ENCODE data around the gene MMP27. TPM values are rescaled to one million over a fixed set of nuclear protein-coding genes. Genes with fewer than 3 reads are reported as not detected.

The MMP27 gene
- polyA plus RNA-seq, 2 donors, result 0.04 to 0.07 TPM

GRCh38 chr11:102666331-102666957 is 39.1 kb downstream of the MMP27 start:
- Histone ChIP-seq H3K27ac (ENCODE audit: low read depth in 2 of 2, low read length in 1 of 2) (no peak overlapping the region), H3K4me3 (ENCODE audit: low read depth in 1 of 2, low read length in 2 of 2) (no peak overlapping the region), H3K36me3 (ENCODE audit: control insufficient read depth in 2 of 2, insufficient read depth in 2 of 2, low read length in 1 of 2) (no peaks in the 10 kb centered on the region), H3K4me1 (ENCODE audit: control insufficient read depth in 2 of 2, insufficient read depth in 2 of 2, low read length in 1 of 2) (no peaks in the 10 kb centered on the region), H3K27me3 (ENCODE audit: control insufficient read depth in 1 of 2, insufficient read depth in 2 of 2, low read length in 2 of 2) (no peaks in the 10 kb centered on the region), H3K9me3 (ENCODE audit: control insufficient read depth in 2 of 2, insufficient read depth in 1 of 2, low read depth in 1 of 2, low read length in 1 of 2) (no peaks in the 10 kb centered on the region)
- 6 to 9% methylated on average over 4 of the region's 4 CpGs for WGBS, 2 donors

DNA sequence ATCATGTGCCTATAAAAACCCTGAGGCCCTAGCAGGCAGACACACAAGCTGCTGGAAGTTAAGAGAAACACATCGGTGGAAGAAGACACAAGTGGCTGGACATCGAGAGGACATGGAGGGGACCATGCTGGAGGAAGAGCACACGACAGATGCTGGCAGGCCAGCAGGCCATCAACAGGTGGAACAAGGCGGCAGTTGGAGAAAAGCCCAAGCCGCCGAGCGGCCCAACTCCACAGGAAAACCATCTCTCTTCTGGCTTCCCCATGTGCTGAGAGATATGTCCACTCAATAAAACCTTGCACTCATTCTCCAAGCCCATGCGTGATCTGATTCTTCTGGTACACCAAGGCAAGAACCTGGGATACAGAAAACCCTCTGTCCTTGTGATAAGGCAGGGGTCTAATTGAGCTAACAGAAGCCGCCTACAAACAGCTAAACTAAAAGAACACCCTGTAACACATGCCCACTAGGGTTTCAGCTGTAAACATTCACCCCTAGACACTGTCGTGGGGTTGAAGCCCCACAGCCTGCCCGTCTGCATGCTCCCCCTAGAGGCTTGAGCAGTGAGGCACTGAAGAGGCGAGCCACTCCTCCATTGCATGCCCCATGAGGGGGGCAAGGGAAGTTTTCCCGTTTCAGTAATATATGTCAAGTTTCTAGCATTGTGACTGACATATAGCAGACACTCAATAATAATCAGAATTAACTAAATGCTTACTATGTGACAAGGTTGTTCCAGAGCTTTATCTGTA is 41.4 kb downstream of the MMP27 start:
- Histone ChIP-seq H3K4me1 (ENCODE audit: control insufficient read depth in 2 of 2, insufficient read depth in 2 of 2, low read length in 1 of 2) (no peaks in the 10 kb centered on the region), H3K27ac (ENCODE audit: low read depth in 2 of 2, low read length in 1 of 2) (no peak overlapping the region), H3K4me3 (ENCODE audit: low read depth in 1 of 2, low read length in 2 of 2) (no peak overlapping the region), H3K36me3 (ENCODE audit: control insufficient read depth in 2 of 2, insufficient read depth in 2 of 2, low read length in 1 of 2) (no peaks in the 10 kb centered on the region), H3K9me3 (ENCODE audit: control insufficient read depth in 2 of 2, insufficient read depth in 1 of 2, low read depth in 1 of 2, low read length in 1 of 2) (no peaks in the 10 kb centered on the region), H3K27me3 (ENCODE audit: control insufficient read depth in 1 of 2, insufficient read depth in 2 of 2, low read length in 2 of 2) (no peaks in the 10 kb centered on the region)
- WGBS, 2 donors, result 77 to 85% methylated on average over 13 of the region's 13 CpGs

- H3K4me3 ChIP-seq (ENCODE audit: low read depth in 1 of 2, low read length in 2 of 2), result no peak overlapping the region
- no peaks in the 10 kb centered on the region for H3K36me3 ChIP-seq (ENCODE audit: control insufficient read depth in 2 of 2, insufficient read depth in 2 of 2, low read length in 1 of 2)
- no peaks in the 10 kb centered on the region for H3K4me1 ChIP-seq (ENCODE audit: control insufficient read depth in 2 of 2, insufficient read depth in 2 of 2, low read length in 1 of 2)
- no peaks in the 10 kb centered on the region for H3K9me3 ChIP-seq (ENCODE audit: control insufficient read depth in 2 of 2, insufficient read depth in 1 of 2, low read depth in 1 of 2, low read length in 1 of 2)
- no peaks in the 10 kb centered on the region for H3K27me3 ChIP-seq (ENCODE audit: control insufficient read depth in 1 of 2, insufficient read depth in 2 of 2, low read length in 2 of 2)
- no peak overlapping the region for H3K27ac ChIP-seq (ENCODE audit: low read depth in 2 of 2, low read length in 1 of 2)
Observed at GRCh38 chr11:102662607-102663006, 43.0 kb downstream of the MMP27 start.

DNA sequence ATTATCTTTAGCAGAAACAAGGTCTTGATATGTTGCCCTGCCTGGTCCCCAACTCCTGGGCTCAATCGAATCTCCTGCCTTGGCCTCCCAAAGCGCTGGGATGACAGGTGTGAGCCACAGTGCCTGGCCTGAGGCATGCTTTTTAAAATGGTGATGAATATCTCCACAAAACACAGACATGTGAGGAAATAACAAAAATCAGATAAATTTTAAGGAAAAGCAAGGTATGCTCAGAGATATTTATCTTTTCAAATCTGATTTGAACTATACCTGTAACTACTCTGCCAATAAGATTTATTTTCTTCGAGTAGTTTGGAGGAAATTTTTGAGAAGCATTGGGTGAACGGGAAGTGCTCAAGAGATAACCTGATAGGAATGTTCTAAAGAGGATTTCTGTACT is 44.5 kb downstream of the MMP27 start:
- Histone ChIP-seq H3K27ac (ENCODE audit: low read depth in 2 of 2, low read length in 1 of 2) (no peak overlapping the region), H3K27me3 (ENCODE audit: control insufficient read depth in 1 of 2, insufficient read depth in 2 of 2, low read length in 2 of 2) (no peaks in the 10 kb centered on the region), H3K36me3 (ENCODE audit: control insufficient read depth in 2 of 2, insufficient read depth in 2 of 2, low read length in 1 of 2) (no peaks in the 10 kb centered on the region), H3K4me3 (ENCODE audit: low read depth in 1 of 2, low read length in 2 of 2) (no peak overlapping the region), H3K4me1 (ENCODE audit: control insufficient read depth in 2 of 2, insufficient read depth in 2 of 2, low read length in 1 of 2) (no peaks in the 10 kb centered on the region), H3K9me3 (ENCODE audit: control insufficient read depth in 2 of 2, insufficient read depth in 1 of 2, low read depth in 1 of 2, low read length in 1 of 2) (no peaks in the 10 kb centered on the region)
- WGBS, 2 donors, result 87 to 90% methylated on average over 4 of the region's 4 CpGs

- 70 to 76% methylated on average over 1 of the region's 1 CpG for WGBS, 2 donors
- Histone ChIP-seq H3K27ac (ENCODE audit: low read depth in 2 of 2, low read length in 1 of 2) (no peak overlapping the region), H3K27me3 (ENCODE audit: control insufficient read depth in 1 of 2, insufficient read depth in 2 of 2, low read length in 2 of 2) (peaks cover 0 to 3% of the 10 kb centered on the region in 2 donors), H3K9me3 (ENCODE audit: control insufficient read depth in 2 of 2, insufficient read depth in 1 of 2, low read depth in 1 of 2, low read length in 1 of 2) (peaks cover 0 to 6% of the 10 kb centered on the region in 2 donors), H3K4me3 (ENCODE audit: low read depth in 1 of 2, low read length in 2 of 2) (no peak overlapping the region), H3K36me3 (ENCODE audit: control insufficient read depth in 2 of 2, insufficient read depth in 2 of 2, low read length in 1 of 2) (no peaks in the 10 kb centered on the region), H3K4me1 (ENCODE audit: control insufficient read depth in 2 of 2, insufficient read depth in 2 of 2, low read length in 1 of 2) (no peaks in the 10 kb centered on the region)
Observed at GRCh38 chr11:102656528-102656927, 49.0 kb downstream of the MMP27 start.

DNA sequence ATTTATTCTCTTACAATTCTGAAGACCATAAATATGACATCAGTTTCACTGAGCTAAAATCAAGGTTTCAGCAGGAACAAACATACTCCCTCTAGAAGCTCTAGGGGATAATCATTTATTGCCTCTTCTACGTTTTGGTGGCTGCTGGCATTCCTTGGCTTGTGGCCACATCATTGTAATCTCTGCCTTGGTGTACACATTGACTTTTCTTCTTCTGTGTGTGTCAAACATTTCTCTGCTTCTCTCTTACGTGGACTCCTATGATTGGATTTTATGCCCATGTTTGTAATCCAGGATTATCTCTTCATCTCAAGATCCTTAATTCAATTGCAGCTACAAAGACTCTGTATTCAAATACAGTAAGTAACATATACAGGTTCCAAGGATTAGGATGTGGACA is 50.0 kb downstream of the MMP27 start:
- no peaks in the 10 kb centered on the region for H3K4me1 ChIP-seq (ENCODE audit: control insufficient read depth in 2 of 2, insufficient read depth in 2 of 2, low read length in 1 of 2)
- no peak overlapping the region for H3K4me3 ChIP-seq (ENCODE audit: low read depth in 1 of 2, low read length in 2 of 2)
- H3K9me3 ChIP-seq (ENCODE audit: control insufficient read depth in 2 of 2, insufficient read depth in 1 of 2, low read depth in 1 of 2, low read length in 1 of 2), result peaks cover 0 to 6% of the 10 kb centered on the region in 2 donors
- 58 to 70% methylated on average over 2 of the region's 2 CpGs for WGBS, 2 donors
- H3K27me3 ChIP-seq (ENCODE audit: control insufficient read depth in 1 of 2, insufficient read depth in 2 of 2, low read length in 2 of 2), result peaks cover 0 to 3% of the 10 kb centered on the region in 2 donors
- no peaks in the 10 kb centered on the region for H3K36me3 ChIP-seq (ENCODE audit: control insufficient read depth in 2 of 2, insufficient read depth in 2 of 2, low read length in 1 of 2)
- no peak overlapping the region for H3K27ac ChIP-seq (ENCODE audit: low read depth in 2 of 2, low read length in 1 of 2)

- 94 to 95% methylated on average over 1 of the region's 1 CpG for WGBS, 2 donors
- Histone ChIP-seq H3K36me3 (ENCODE audit: control insufficient read depth in 2 of 2, insufficient read depth in 2 of 2, low read length in 1 of 2) (no peaks in the 10 kb centered on the region), H3K4me3 (ENCODE audit: low read depth in 1 of 2, low read length in 2 of 2) (no peak overlapping the region), H3K9me3 (ENCODE audit: control insufficient read depth in 2 of 2, insufficient read depth in 1 of 2, low read depth in 1 of 2, low read length in 1 of 2) (peaks cover 0 to 6% of the 10 kb centered on the region in 2 donors), H3K27ac (ENCODE audit: low read depth in 2 of 2, low read length in 1 of 2) (no peak overlapping the region), H3K4me1 (ENCODE audit: control insufficient read depth in 2 of 2, insufficient read depth in 2 of 2, low read length in 1 of 2) (no peaks in the 10 kb centered on the region), H3K27me3 (ENCODE audit: control insufficient read depth in 1 of 2, insufficient read depth in 2 of 2, low read length in 2 of 2) (peaks cover 0 to 3% of the 10 kb centered on the region in 2 donors)
Observed at GRCh38 chr11:102654761-102655160, 50.8 kb downstream of the MMP27 start.

DNA sequence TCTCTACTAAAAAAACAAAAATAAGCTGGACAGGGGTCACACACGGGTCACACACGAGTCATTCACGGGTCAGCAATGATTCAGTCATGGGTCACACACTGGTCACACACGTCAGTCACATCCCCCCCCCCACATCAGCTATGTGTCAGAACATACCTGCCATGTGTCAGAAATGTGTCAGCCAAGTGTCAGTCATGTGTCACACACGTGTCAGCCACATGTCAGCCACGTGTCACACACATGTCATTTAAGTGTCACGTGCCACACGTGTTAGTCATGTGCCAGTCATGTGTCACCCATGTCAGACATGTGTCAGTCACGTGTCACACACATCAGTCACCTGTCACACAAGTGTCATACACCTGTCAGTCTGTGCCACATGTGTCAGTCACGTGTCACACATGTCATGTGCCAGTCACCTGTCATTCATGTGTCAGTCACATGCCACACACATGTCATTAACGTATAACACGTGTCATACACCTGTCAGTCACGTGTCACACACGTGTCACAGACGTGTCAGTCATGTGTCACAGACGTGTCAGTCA is 51.8 kb downstream of the MMP27 start:
- H3K9me3 ChIP-seq (ENCODE audit: control insufficient read depth in 2 of 2, insufficient read depth in 1 of 2, low read depth in 1 of 2, low read length in 1 of 2), result peaks cover 0 to 6% of the 10 kb centered on the region in 2 donors
- H3K27ac ChIP-seq (ENCODE audit: low read depth in 2 of 2, low read length in 1 of 2), result no peak overlapping the region
- no peaks in the 10 kb centered on the region for H3K4me1 ChIP-seq (ENCODE audit: control insufficient read depth in 2 of 2, insufficient read depth in 2 of 2, low read length in 1 of 2)
- no peaks in the 10 kb centered on the region for H3K36me3 ChIP-seq (ENCODE audit: control insufficient read depth in 2 of 2, insufficient read depth in 2 of 2, low read length in 1 of 2)
- H3K27me3 ChIP-seq (ENCODE audit: control insufficient read depth in 1 of 2, insufficient read depth in 2 of 2, low read length in 2 of 2), result peaks cover 0 to 3% of the 10 kb centered on the region in 2 donors
- 86% methylated on average over 16 of the region's 16 CpGs for WGBS, 2 donors
- H3K4me3 ChIP-seq (ENCODE audit: low read depth in 1 of 2, low read length in 2 of 2), result no peak overlapping the region

GRCh38 chr11:102647430-102647829 is 58.1 kb downstream of the MMP27 start:
- Histone ChIP-seq H3K9me3 (ENCODE audit: control insufficient read depth in 2 of 2, insufficient read depth in 1 of 2, low read depth in 1 of 2, low read length in 1 of 2) (no peaks in the 10 kb centered on the region), H3K4me3 (ENCODE audit: low read depth in 1 of 2, low read length in 2 of 2) (no peak overlapping the region), H3K27ac (ENCODE audit: low read depth in 2 of 2, low read length in 1 of 2) (no peak overlapping the region), H3K4me1 (ENCODE audit: control insufficient read depth in 2 of 2, insufficient read depth in 2 of 2, low read length in 1 of 2) (no peaks in the 10 kb centered on the region), H3K36me3 (ENCODE audit: control insufficient read depth in 2 of 2, insufficient read depth in 2 of 2, low read length in 1 of 2) (no peaks in the 10 kb centered on the region), H3K27me3 (ENCODE audit: control insufficient read depth in 1 of 2, insufficient read depth in 2 of 2, low read length in 2 of 2) (no peaks in the 10 kb centered on the region)

DNA sequence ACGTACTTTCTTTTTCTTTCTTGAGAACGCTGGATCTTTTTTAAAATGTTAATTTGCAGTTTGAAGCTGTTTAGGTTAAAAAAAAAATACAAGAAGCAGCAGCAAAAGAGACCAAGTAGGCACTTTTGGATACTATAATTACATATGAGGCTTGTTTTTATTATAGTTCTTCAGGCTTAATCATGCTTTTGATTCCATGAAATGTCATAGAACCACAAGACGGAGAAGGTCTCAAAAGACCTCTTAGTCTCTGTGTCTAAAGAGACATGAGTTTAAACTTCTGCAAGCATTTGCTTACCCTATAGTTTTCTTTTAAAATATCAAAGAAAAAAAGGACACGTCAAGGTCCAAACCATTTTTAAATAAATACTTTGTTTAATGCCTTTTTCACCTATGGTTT is 61.6 kb downstream of the MMP27 start:
- H3K4me3 ChIP-seq (ENCODE audit: low read depth in 1 of 2, low read length in 2 of 2), result no peak overlapping the region
- no peaks in the 10 kb centered on the region for H3K4me1 ChIP-seq (ENCODE audit: control insufficient read depth in 2 of 2, insufficient read depth in 2 of 2, low read length in 1 of 2)
- no peaks in the 10 kb centered on the region for H3K36me3 ChIP-seq (ENCODE audit: control insufficient read depth in 2 of 2, insufficient read depth in 2 of 2, low read length in 1 of 2)
- H3K27ac ChIP-seq (ENCODE audit: low read depth in 2 of 2, low read length in 1 of 2), result no peak overlapping the region
- WGBS, 2 donors, result 91% methylated on average over 4 of the region's 4 CpGs
- no peaks in the 10 kb centered on the region for H3K9me3 ChIP-seq (ENCODE audit: control insufficient read depth in 2 of 2, insufficient read depth in 1 of 2, low read depth in 1 of 2, low read length in 1 of 2)
- H3K27me3 ChIP-seq (ENCODE audit: control insufficient read depth in 1 of 2, insufficient read depth in 2 of 2, low read length in 2 of 2), result no peaks in the 10 kb centered on the region
